Measurements from ENCODE around the gene METRN.

GRCh38 chr16:694863-695354 is 20.0 kb upstream of the METRN start:
- TF ChIP-seq POLR2A (IDR thresholded peaks at IDR 0.05) (no peak), CTCF (IDR thresholded peaks at IDR 0.05) (no peak)
